ENCODE results near the gene CARD6. TPM values are rescaled to one million over a fixed set of nuclear protein-coding genes. Genes with fewer than 3 reads are reported as not detected.
A peak's percentile ranks its signal among the peaks of the same experiment; 100 is the strongest.

Gene CARD6
- total and polyA plus RNA-seq, 2 of the 8 experiments (the other 6 are each of a cell fraction or from before 2014, with no cell fraction given) = 0.41 to 0.50 TPM

- TF ChIP-seq CHD7 (IDR thresholded peaks at IDR 0.05; ENCODE audit: insufficient replicate concordance, low read length) (no peak), KDM4A (IDR thresholded peaks at IDR 0.05; ENCODE audit: low read depth, low read length, severe bottlenecking) (no peak), CTCF (IDR thresholded peaks at IDR 0.05; ENCODE audit: control extremely low read depth in 1 of 3, insufficient read depth in 1 of 3, low read depth in 1 of 3, low read length in 3 of 3) (peak; percentile 67 to 98 (median 90)), EZH2 (IDR thresholded peaks at IDR 0.05; ENCODE audit: low read depth, low read length, severe bottlenecking) (no peak), RAD21 (IDR thresholded peaks at IDR 0.05 in 1 of 2, conservative IDR thresholded peaks at IDR 0.05 in 1 of 2; ENCODE audit: low read depth in 2 of 2, low read length in 2 of 2) (peak; percentile 99), CHD2 (IDR thresholded peaks at IDR 0.05; ENCODE audit: low read length) (no peak)
These were observed 63.2 kb downstream of the CARD6 start (continued) for GRCh38 chr5:40904205-40904993.

Data from H1 (cell line).